Astrocyte (in vitro differentiated cells and primary cell): ENCODE results near the gene HAPLN3. TPM values are rescaled to one million over a fixed set of nuclear protein-coding genes. Genes with fewer than 3 reads are reported as not detected.

Experiments used
- DNase-seq: peaks from one replicate; pipeline ENCODE4 v3.0.0-alpha.2; 2010; ENCODE audit warnings: low read depth
- FAIRE-seq: peaks from 2 replicates; lab custom pipeline; 2011; peaks lifted over from hg19 to GRCh38; lab: Jason Lieb, UNC
- H2AFZ ChIP-seq: 2 replicates; pipeline ENCODE4 v1.6.0; 2012; ENCODE audit warnings: low read depth, low read length, inconsistent platforms
- H3K27ac ChIP-seq: 2 replicates; pipeline ENCODE4 v1.5.1; 2011; ENCODE audit warnings: low read depth, low read length, inconsistent platforms
- H3K27me3 ChIP-seq: 2 replicates; pipeline ENCODE4 v1.6.0; 2011; ENCODE audit warnings: low read length, inconsistent platforms; ENCODE audit not compliant: insufficient read depth
- H3K36me3 ChIP-seq: 2 replicates; pipeline ENCODE4 v1.5.1; 2011; ENCODE audit warnings: low read length, inconsistent platforms; ENCODE audit not compliant: insufficient read depth
- H3K4me1 ChIP-seq: 2 replicates; pipeline ENCODE4 v1.5.1; 2011; ENCODE audit warnings: low read length, inconsistent platforms; ENCODE audit not compliant: insufficient read depth
- H3K4me2 ChIP-seq: 2 replicates; pipeline ENCODE4 v1.6.0; 2012; ENCODE audit warnings: low read length, inconsistent platforms
- H3K4me3 ChIP-seq: 2 replicates; pipeline ENCODE4 v1.5.1; 2011; ENCODE audit warnings: low read depth, mild to moderate bottlenecking, low read length, inconsistent platforms; ENCODE audit not compliant: insufficient read depth
- H3K79me2 ChIP-seq: 2 replicates; pipeline ENCODE4 v1.6.0; 2012; ENCODE audit warnings: mild to moderate bottlenecking, low read length, inconsistent platforms; ENCODE audit not compliant: insufficient read depth
- H3K9ac ChIP-seq: 2 replicates; pipeline ENCODE4 v1.6.0; 2012; ENCODE audit warnings: mild to moderate bottlenecking, low read length, inconsistent platforms
- H3K9me3 ChIP-seq: 2 replicates; pipeline ENCODE4 v1.5.1; 2012; ENCODE audit warnings: low read depth, mild to moderate bottlenecking, low read length, inconsistent platforms; ENCODE audit not compliant: insufficient read depth
- H4K20me1 ChIP-seq: 2 replicates; pipeline ENCODE4 v1.6.0; 2012; ENCODE audit warnings: low read length, inconsistent platforms; ENCODE audit not compliant: insufficient read depth
- H3K27ac Mint-ChIP-seq: one replicate; pipeline ENCODE4 v1.8.0; 2021; ENCODE audit warnings: mild to moderate bottlenecking, mixed read lengths; ENCODE audit not compliant: unreplicated experiment
- H3K27me3 Mint-ChIP-seq: one replicate; pipeline ENCODE4 v1.8.0; 2021; ENCODE audit warnings: low read depth, mixed read lengths; ENCODE audit not compliant: unreplicated experiment
- H3K36me3 Mint-ChIP-seq: one replicate; pipeline ENCODE4 v1.8.0; 2021; ENCODE audit warnings: low read depth, mixed read lengths; ENCODE audit not compliant: unreplicated experiment
- H3K4me1 Mint-ChIP-seq: one replicate; pipeline ENCODE4 v1.8.0; 2021; ENCODE audit warnings: low read depth, mixed read lengths; ENCODE audit not compliant: unreplicated experiment
- H3K4me3 Mint-ChIP-seq: one replicate; pipeline ENCODE4 v1.8.0; 2021; ENCODE audit warnings: mild to moderate bottlenecking, moderate library complexity, mixed read lengths; ENCODE audit not compliant: unreplicated experiment
- H3K9me3 Mint-ChIP-seq: one replicate; pipeline ENCODE4 v1.8.0; 2021; ENCODE audit warnings: mild to moderate bottlenecking, mixed read lengths; ENCODE audit not compliant: unreplicated experiment
- CTCF ChIP-seq: IDR thresholded peaks from 2 replicates; pipeline ENCODE4 v1.5.1; 2011; ENCODE audit warnings: low read depth, mild to moderate bottlenecking, inconsistent platforms, low read length, moderate library complexity; ENCODE audit not compliant: insufficient read depth
- EZH2 ChIP-seq: IDR thresholded peaks from 2 replicates; pipeline ENCODE4 v1.6.1; 2012; ENCODE audit warnings: mild to moderate bottlenecking, low read length, inconsistent platforms; ENCODE audit not compliant: insufficient read depth
- total RNA-seq: library from RNA; stranded (reverse); gene quantifications from 2 replicates; pipeline ENCODE4 v1.2.1, GENCODE V29; 2021

HAPLN3 gene
- total RNA-seq, 1 donor from 2014 or later, result 8.2 TPM

GRCh38 chr15:88908697-88909621, 13.6 kb upstream of the HAPLN3 start:
- H3K27me3 ChIP-seq, result no peaks in the 10 kb centered on the region
- Mint-ChIP-seq H3K4me3 (peak overlapping the region; percentile 14), H3K9me3 (peaks cover 2% of the 10 kb centered on the region), H3K27me3 (no peaks in the 10 kb centered on the region), H3K4me1 (peaks cover 42% of the 10 kb centered on the region), H3K36me3 (peaks cover 21% of the 10 kb centered on the region), H3K27ac (peak overlapping the region; percentile 75)
- H3K9me3 ChIP-seq, result no peaks in the 10 kb centered on the region
- peak overlapping the region; percentile 3 for H3K27ac ChIP-seq
- TF ChIP-seq EZH2, result no peak
- no peak for TF ChIP-seq CTCF
- peaks cover 42% of the 10 kb centered on the region for H3K4me1 ChIP-seq
- H3K9ac ChIP-seq, result peak overlapping the region; percentile 24
- peaks cover 80% of the 10 kb centered on the region for H4K20me1 ChIP-seq
- H3K79me2 ChIP-seq, result peaks cover 69% of the 10 kb centered on the region
- FAIRE-seq (no peak), DNase-seq (peak; percentile 57)
- peaks cover 28% of the 10 kb centered on the region for H3K36me3 ChIP-seq
- peak overlapping the region; percentile 100 for H3K4me2 ChIP-seq
- no peak overlapping the region for H3K4me3 ChIP-seq
- no peak overlapping the region for H2AFZ ChIP-seq

- Mint-ChIP-seq H3K36me3 (peaks cover 21% of the 10 kb centered on the region), H3K27ac (no peak overlapping the region), H3K27me3 (no peaks in the 10 kb centered on the region), H3K9me3 (peaks cover 2% of the 10 kb centered on the region), H3K4me3 (no peak overlapping the region), H3K4me1 (peaks cover 42% of the 10 kb centered on the region)
- Histone ChIP-seq H3K4me1 (peaks cover 42% of the 10 kb centered on the region), H2AFZ (no peak overlapping the region), H3K36me3 (peaks cover 33% of the 10 kb centered on the region), H3K27me3 (no peaks in the 10 kb centered on the region), H3K4me3 (no peak overlapping the region), H3K9ac (no peak overlapping the region), H3K9me3 (no peaks in the 10 kb centered on the region), H3K79me2 (peaks cover 69% of the 10 kb centered on the region), H3K27ac (no peak overlapping the region), H4K20me1 (peaks cover 84% of the 10 kb centered on the region), H3K4me2 (no peak overlapping the region)
- no peak for FAIRE-seq
- no peak for TF ChIP-seq EZH2
- no peak for DNase-seq
These were observed 12.8 kb upstream of the HAPLN3 start for GRCh38 chr15:88908123-88908522.

GRCh38 chr15:88907111-88907510, 11.8 kb upstream of the HAPLN3 start:
- no peaks in the 10 kb centered on the region for H3K27me3 ChIP-seq
- no peak overlapping the region for H3K4me3 ChIP-seq
- H3K9ac ChIP-seq, result no peak overlapping the region
- H3K9me3 ChIP-seq, result no peaks in the 10 kb centered on the region
- no peak for FAIRE-seq
- H3K36me3 Mint-ChIP-seq, result peaks cover 22% of the 10 kb centered on the region
- H3K27me3 Mint-ChIP-seq, result no peaks in the 10 kb centered on the region
- H3K4me2 ChIP-seq, result no peak overlapping the region
- H3K27ac ChIP-seq, result no peak overlapping the region
- H4K20me1 ChIP-seq, result peaks cover 83% of the 10 kb centered on the region
- no peak overlapping the region for H3K27ac Mint-ChIP-seq
- no peak for DNase-seq
- peaks cover 41% of the 10 kb centered on the region for H3K36me3 ChIP-seq
- H3K4me1 Mint-ChIP-seq, result peaks cover 42% of the 10 kb centered on the region
- H3K9me3 Mint-ChIP-seq, result peaks cover 2% of the 10 kb centered on the region
- H3K4me1 ChIP-seq, result peaks cover 39% of the 10 kb centered on the region
- no peak for TF ChIP-seq EZH2
- TF ChIP-seq CTCF, result no peak
- no peak overlapping the region for H3K4me3 Mint-ChIP-seq
- H2AFZ ChIP-seq, result no peak overlapping the region
- H3K79me2 ChIP-seq, result peaks cover 61% of the 10 kb centered on the region
